ENCODE results near the gene COPS2.

DNA sequence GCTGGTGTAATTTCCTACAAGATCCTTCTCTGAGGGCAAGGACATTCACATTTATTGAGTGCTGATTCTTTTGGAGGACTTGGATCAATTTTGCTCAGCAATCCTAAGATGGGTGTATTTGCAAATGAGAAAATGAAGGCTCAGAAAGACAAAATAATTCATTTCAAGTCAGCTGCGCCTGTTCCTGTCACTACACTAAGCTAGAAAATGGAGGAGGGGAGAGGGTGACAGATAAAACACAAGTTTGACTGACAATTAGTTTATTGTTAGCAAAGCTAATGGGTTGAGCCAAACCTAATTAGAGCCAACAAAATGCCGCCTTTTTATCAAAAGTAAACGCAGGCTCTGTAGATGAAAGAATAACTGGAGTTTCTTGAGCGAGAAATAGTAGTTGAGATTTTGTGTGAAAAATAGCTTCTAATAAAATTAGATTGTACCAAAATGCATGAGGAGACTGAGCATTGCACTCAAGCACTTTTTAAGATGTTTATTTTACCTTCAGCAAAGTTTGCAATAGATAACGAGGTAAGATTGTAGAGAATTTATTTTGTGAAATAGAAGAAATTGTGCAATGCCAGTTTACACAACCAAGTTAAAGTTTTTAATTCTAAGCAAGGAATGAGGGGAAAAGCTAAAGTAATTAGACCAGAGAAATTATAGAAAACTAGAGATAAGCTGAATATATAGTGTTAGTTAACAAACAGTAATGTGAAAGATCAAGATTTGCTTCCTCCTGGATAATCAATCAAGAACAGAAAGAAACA is 69.5 kb downstream of the COPS2 start:
- no peak for TF ChIP-seq CTCF (IDR thresholded peaks at IDR 0.05)
- TF ChIP-seq POLR2A (IDR thresholded peaks at IDR 0.05), result no peak
